GM12873 (cell line): Measurements from ENCODE around the gene COL18A1.

ENCODE experiments used
- TF ChIP-seq, protein P1 (sequence below): IDR thresholded peaks from 2 replicates; pipeline ENCODE4 v1.5.1; 2012; ENCODE audit warnings: low read depth, mild to moderate bottlenecking, moderate library complexity, low read length, control low read depth; ENCODE audit not compliant: insufficient read depth; ENCODE audit errors: missing control alignments

The COL18A1 gene

DNA sequence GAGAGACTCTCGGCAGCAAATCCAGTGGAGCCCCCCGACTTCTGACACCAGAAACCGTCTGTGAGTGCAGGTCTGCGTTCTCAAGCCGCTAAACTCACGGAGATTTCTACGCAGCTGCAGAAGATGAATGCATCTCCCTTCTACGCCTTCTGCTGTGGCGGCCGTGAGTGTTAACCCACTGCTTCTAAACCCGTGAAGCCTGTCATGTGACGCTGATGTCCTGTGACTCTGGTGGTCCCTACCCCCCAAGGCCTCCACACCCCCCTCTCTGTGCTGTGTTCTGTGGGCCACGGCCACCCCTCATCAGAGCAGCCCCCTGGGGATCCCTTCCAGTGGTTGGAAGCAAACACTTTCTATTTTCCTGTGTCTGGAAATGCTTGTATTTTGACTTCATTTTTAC is 33.9 kb upstream of the COL18A1 start:
- TF ChIP-seq, protein P1, sequence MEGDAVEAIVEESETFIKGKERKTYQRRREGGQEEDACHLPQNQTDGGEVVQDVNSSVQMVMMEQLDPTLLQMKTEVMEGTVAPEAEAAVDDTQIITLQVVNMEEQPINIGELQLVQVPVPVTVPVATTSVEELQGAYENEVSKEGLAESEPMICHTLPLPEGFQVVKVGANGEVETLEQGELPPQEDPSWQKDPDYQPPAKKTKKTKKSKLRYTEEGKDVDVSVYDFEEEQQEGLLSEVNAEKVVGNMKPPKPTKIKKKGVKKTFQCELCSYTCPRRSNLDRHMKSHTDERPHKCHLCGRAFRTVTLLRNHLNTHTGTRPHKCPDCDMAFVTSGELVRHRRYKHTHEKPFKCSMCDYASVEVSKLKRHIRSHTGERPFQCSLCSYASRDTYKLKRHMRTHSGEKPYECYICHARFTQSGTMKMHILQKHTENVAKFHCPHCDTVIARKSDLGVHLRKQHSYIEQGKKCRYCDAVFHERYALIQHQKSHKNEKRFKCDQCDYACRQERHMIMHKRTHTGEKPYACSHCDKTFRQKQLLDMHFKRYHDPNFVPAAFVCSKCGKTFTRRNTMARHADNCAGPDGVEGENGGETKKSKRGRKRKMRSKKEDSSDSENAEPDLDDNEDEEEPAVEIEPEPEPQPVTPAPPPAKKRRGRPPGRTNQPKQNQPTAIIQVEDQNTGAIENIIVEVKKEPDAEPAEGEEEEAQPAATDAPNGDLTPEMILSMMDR, result no peak

DNA sequence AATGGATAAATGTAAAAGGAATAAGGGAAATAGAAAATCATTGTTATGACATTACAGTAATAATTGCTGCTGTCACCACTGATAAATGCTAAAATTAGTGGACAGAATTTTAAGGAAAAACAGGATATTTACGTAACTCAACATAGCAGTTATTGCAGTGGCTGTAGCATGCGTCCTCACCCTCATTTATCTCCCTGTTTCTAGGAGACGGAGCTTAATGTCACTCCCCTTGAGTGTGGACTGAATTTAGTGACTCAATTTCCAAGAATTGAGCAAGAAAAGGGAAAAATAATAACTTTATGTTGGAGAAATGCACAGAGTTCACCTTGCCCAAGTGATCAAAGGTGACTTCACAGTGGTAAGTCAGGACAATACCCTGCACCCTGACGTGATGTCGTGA is 33.3 kb upstream of the COL18A1 start:
- TF ChIP-seq, protein P1, result no peak

DNA sequence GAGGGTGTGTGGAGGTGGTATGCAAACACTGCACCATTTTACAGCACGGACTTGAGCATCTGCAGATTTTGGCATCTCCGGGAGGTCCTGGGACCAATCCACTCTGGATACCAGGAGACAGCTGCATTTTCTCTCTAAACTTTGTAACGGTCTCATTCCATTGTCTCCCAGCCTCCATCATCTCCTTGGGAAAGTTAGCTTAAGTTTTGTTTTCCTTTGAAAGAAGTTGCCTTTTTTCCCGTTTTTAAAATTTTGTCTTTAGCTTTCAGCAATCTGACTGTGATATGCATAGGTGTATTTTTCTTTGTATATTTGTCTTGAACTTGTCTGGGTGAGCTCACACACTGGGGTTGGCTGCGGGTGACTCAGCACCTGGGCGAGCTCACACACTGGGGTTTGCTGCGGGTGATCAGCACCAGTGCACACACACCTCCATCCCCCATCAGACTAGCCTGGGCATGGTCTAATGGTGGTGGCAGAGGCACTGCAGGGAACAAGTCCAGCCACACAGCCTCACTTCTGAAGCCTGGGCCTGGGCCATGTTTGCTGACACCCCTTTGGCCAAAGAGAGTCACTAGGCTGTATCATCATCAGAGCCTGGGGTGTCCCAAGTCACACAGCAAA is 32.1 kb upstream of the COL18A1 start:
- TF ChIP-seq, protein P1, result no peak

GRCh38 chr21:45373991-45374816 is 30.8 kb upstream of the COL18A1 start:
- TF ChIP-seq, protein P1, result no peak

DNA sequence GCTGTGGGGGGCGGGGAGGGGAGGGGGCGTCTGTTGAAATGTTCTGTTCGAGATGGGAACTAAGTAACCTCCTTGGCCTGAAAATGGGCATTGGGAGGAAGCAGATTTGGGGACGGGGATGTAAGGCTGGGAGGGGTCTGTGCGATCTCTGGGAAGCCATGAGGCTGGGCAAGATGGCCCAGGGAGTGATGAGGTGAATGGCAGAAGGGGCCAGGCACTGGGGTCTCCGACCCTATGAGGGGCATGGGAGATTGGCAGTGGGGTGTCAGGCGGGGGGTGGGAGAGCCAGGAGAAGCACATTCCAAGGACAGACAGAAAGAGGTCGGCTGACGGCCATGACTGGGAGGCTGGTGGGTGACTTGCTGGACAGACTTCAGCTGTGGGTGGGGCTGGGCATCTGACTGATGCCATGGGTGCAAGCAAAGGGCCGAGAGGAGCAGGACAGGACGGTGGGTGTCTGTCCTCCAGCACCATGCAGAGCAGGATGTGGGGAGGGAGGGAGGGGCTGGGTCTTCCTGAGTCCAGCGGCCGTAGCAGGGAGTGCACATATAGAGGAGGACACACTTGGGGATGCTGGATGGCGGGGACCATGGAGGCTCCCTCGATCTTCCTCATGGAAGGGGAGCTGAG is 30.0 kb upstream of the COL18A1 start:
- TF ChIP-seq, protein P1, result no peak

- TF ChIP-seq, protein P1, result no peak
Observed at GRCh38 chr21:45376459-45377324, 28.3 kb upstream of the COL18A1 start.
